Sigmoid colon (tissue), 4 donors: ENCODE measurements around the gene NBAS.
"Not testable (repeated sequence)": the region's sequence is repeated elsewhere in the genome, so short reads cannot be mapped to it uniquely, and the experiment has no call there.

Experiments
- EP300 ChIP-seq, 4 donors: sonication (generic); formaldehyde crosslinking; IDR thresholded peaks; one replicate each; pipeline ENCODE4 v1.6.1; 2017; ENCODE audit warnings: antibody characterized with exemption in 4 of 4
- POLR2A ChIP-seq, 2 donors: fragments of 450-650 bp; IDR thresholded peaks; one replicate each; pipeline ENCODE4 v1.6.1; 2016; ENCODE audit warnings: antibody characterized with exemption in 2 of 2, mild to moderate bottlenecking in 2 of 2, moderate library complexity in 2 of 2
- TF ChIP-seq, protein P1 (sequence below), 4 experiments: fragments of 450-650 bp in 3 of 4; fragments of 200-600 bp in 1 of 4; IDR thresholded peaks; one replicate each; pipeline ENCODE4 v1.5.1; 2016 to 2019; ENCODE audit warnings: antibody characterized with exemption in 4 of 4, mild to moderate bottlenecking in 3 of 4, moderate library complexity in 2 of 4

DNA sequence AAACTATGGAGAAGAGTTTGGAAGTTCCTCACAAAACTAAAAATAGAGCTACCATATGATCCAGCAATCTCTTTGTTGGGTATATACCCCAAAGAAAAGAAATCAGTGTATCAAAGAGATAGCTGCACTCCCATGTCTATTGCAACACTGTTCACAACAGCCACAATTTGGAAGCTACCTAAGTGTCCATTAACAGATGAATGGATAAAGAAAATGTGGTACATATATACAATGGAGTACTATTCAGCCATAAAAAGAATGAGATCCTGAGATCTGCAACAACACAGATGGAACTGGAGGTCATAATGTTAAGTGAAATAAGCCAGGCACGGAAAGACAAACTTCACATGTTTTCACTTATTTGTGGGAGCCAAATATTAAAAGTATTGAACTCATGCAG lies 350.6 kb downstream of the NBAS start:
- not testable (repeated sequence) for TF ChIP-seq POLR2A, EP300 (IDR thresholded peaks at IDR 0.05)
- TF ChIP-seq, protein P1, sequence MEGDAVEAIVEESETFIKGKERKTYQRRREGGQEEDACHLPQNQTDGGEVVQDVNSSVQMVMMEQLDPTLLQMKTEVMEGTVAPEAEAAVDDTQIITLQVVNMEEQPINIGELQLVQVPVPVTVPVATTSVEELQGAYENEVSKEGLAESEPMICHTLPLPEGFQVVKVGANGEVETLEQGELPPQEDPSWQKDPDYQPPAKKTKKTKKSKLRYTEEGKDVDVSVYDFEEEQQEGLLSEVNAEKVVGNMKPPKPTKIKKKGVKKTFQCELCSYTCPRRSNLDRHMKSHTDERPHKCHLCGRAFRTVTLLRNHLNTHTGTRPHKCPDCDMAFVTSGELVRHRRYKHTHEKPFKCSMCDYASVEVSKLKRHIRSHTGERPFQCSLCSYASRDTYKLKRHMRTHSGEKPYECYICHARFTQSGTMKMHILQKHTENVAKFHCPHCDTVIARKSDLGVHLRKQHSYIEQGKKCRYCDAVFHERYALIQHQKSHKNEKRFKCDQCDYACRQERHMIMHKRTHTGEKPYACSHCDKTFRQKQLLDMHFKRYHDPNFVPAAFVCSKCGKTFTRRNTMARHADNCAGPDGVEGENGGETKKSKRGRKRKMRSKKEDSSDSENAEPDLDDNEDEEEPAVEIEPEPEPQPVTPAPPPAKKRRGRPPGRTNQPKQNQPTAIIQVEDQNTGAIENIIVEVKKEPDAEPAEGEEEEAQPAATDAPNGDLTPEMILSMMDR (IDR thresholded peaks at IDR 0.05): not testable (repeated sequence)
